ENCODE measurements around the gene RFTN1. TPM values are rescaled to one million over a fixed set of nuclear protein-coding genes. Genes with fewer than 3 reads are reported as not detected.

Gene RFTN1
- polyA plus RNA-seq, 3 donors: 17.4 to 28.0 (median 27.2) TPM

- H3K36me3 Mint-ChIP-seq: peaks cover 47 to 57% of the 10 kb centered on the region in 2 donors
- no peak overlapping the region for H3K27ac Mint-ChIP-seq
- H3K36me3 ChIP-seq (replicated peaks in 1 of 2; ENCODE audit: control insufficient read depth in 1 of 2, insufficient read depth in 2 of 2, low read length in 2 of 2): peaks cover 14 to 66% of the 10 kb centered on the region in 2 donors
- peaks cover 0 to 4% (median 3%) of the 10 kb centered on the region in 7 donors for H3K9me3 Mint-ChIP-seq
- H3K27ac ChIP-seq (ENCODE audit: low read depth in 1 of 2, low read length in 2 of 2): no peak overlapping the region
- no peak for TF ChIP-seq CTCF (IDR thresholded peaks at IDR 0.05)
- WGBS (ENCODE audit: insufficient coverage): no CpG with 5 or more reads among the region's 3 CpGs
- intact Hi-C loops (cut with micrococcal nuclease): no loop called here
- DNase-seq: no peak
- no peak overlapping the region for H3K4me3 Mint-ChIP-seq
- H3K9me3 ChIP-seq (replicated peaks in 1 of 2; ENCODE audit: control insufficient read depth in 1 of 2, insufficient read depth in 1 of 2, low read length in 2 of 2): peaks cover 0 to 4% of the 10 kb centered on the region in 2 donors
- no peaks in the 10 kb centered on the region for H3K27me3 ChIP-seq (ENCODE audit: control insufficient read depth in 2 of 2, insufficient read depth in 2 of 2, low read length in 2 of 2)
- H3K9ac ChIP-seq (ENCODE audit: insufficient read depth, low read length, poor library complexity, severe bottlenecking): no peak overlapping the region
- H3K4me3 ChIP-seq (replicated peaks in 1 of 3; ENCODE audit: low read depth in 2 of 3, low read length in 3 of 3): no peak overlapping the region
- H4K20me1 ChIP-seq (ENCODE audit: insufficient read depth, low read length): no peaks in the 10 kb centered on the region
- no peaks in the 10 kb centered on the region for H3K79me2 ChIP-seq (ENCODE audit: insufficient read depth, low read length)
- peaks cover 14% of the 10 kb centered on the region for H3K4me1 Mint-ChIP-seq
- H3K27me3 Mint-ChIP-seq (ENCODE audit: low read depth in 3 of 3): no peaks in the 10 kb centered on the region
- peaks cover 5 to 8% of the 10 kb centered on the region in 2 donors for H3K4me1 ChIP-seq (ENCODE audit: control insufficient read depth in 1 of 2, insufficient read depth in 2 of 2, low read length in 2 of 2)
- no peak overlapping the region for H3K4me2 ChIP-seq (replicated peaks; ENCODE audit: extremely low read depth, low read length, poor library complexity, severe bottlenecking)
- no peak overlapping the region for H2AFZ ChIP-seq (ENCODE audit: insufficient read depth, low read depth, low read length, poor library complexity, severe bottlenecking)
These were observed 155.2 kb downstream of the RFTN1 start for GRCh38 chr3:16358336-16358735.

GRCh38 chr3:16357186-16358121 lies 156.0 kb downstream of the RFTN1 start:
- Mint-ChIP-seq H3K4me3 (no peak overlapping the region), H3K27me3 (ENCODE audit: low read depth in 3 of 3) (no peaks in the 10 kb centered on the region), H3K9me3 (peaks cover 0 to 4% (median 3%) of the 10 kb centered on the region in 7 donors), H3K27ac (peak overlapping the region in 1 of 7 donors; percentile 10), H3K4me1 (peaks cover 14% of the 10 kb centered on the region), H3K36me3 (peaks cover 50 to 57% of the 10 kb centered on the region in 2 donors)
- H3K9me3 ChIP-seq (replicated peaks in 1 of 2; ENCODE audit: control insufficient read depth in 1 of 2, insufficient read depth in 1 of 2, low read length in 2 of 2): peaks cover 0 to 4% of the 10 kb centered on the region in 2 donors
- no peaks in the 10 kb centered on the region for H3K27me3 ChIP-seq (ENCODE audit: control insufficient read depth in 2 of 2, insufficient read depth in 2 of 2, low read length in 2 of 2)
- TF ChIP-seq CTCF (IDR thresholded peaks at IDR 0.05): no peak
- H3K27ac ChIP-seq (ENCODE audit: low read depth in 1 of 2, low read length in 2 of 2): no peak overlapping the region
- H3K9ac ChIP-seq (ENCODE audit: insufficient read depth, low read length, poor library complexity, severe bottlenecking): no peak overlapping the region
- no peak overlapping the region for H2AFZ ChIP-seq (ENCODE audit: insufficient read depth, low read depth, low read length, poor library complexity, severe bottlenecking)
- no peak for DNase-seq
- intact Hi-C loops (cut with micrococcal nuclease): no loop called here
- peaks cover 14 to 57% of the 10 kb centered on the region in 2 donors for H3K36me3 ChIP-seq (replicated peaks in 1 of 2; ENCODE audit: control insufficient read depth in 1 of 2, insufficient read depth in 2 of 2, low read length in 2 of 2)
- WGBS (ENCODE audit: insufficient coverage): 92% methylated on average over 4 of the region's 9 CpGs
- no peak overlapping the region for H3K4me3 ChIP-seq (replicated peaks in 1 of 3; ENCODE audit: low read depth in 2 of 3, low read length in 3 of 3)
- H3K4me2 ChIP-seq (replicated peaks; ENCODE audit: extremely low read depth, low read length, poor library complexity, severe bottlenecking): no peak overlapping the region
- no peaks in the 10 kb centered on the region for H4K20me1 ChIP-seq (ENCODE audit: insufficient read depth, low read length)
- peaks cover 5 to 8% of the 10 kb centered on the region in 2 donors for H3K4me1 ChIP-seq (ENCODE audit: control insufficient read depth in 1 of 2, insufficient read depth in 2 of 2, low read length in 2 of 2)
- no peaks in the 10 kb centered on the region for H3K79me2 ChIP-seq (ENCODE audit: insufficient read depth, low read length)
